ENCODE data around the gene MORC2. TPM values are rescaled to one million over a fixed set of nuclear protein-coding genes. Genes with fewer than 3 reads are reported as not detected.

Gene MORC2
- total and polyA plus RNA-seq, 7 donors: 15.6 to 35.9 (median 27.0) TPM

- ATAC-seq (no peak), DNase-seq (no peak)
- Histone ChIP-seq H3K4me3 (no peak overlapping the region), H3K4me1 (peaks cover 4% of the 10 kb centered on the region), H3K27ac (no peak overlapping the region), H3K9me3 (no peaks in the 10 kb centered on the region), H3K27me3 (ENCODE audit: insufficient read depth in 3 of 3, low read length in 2 of 3) (no peaks in the 10 kb centered on the region), H3K36me3 (ENCODE audit: insufficient read depth in 1 of 2, low read depth in 1 of 2) (peaks cover 13 to 70% of the 10 kb centered on the region in 2 donors)
- intact Hi-C loops (cut with DNase I): no loop called here
- 78 to 96% (median 89%) methylated on average over 5 of the region's 5 CpGs for WGBS, 3 donors
- no peak for TF ChIP-seq CTCF (IDR thresholded peaks at IDR 0.05)
Observed at GRCh38 chr22:30925667-30926066, 42.9 kb downstream of the MORC2 start.

- intact Hi-C loops (cut with DNase I): loop anchor here in 1 of 2 donors (5.0 kb wide), 1 partner anchor 286 kb away; the partner anchor contains the start of gene SLC35E4
- TF ChIP-seq CTCF (IDR thresholded peaks at IDR 0.05): no peak
Observed at GRCh38 chr22:30923168-30923900, 45.2 kb downstream of the MORC2 start.

GRCh38 chr22:30922151-30922611, 46.4 kb downstream of the MORC2 start:
- Histone ChIP-seq H3K27me3 (ENCODE audit: insufficient read depth in 3 of 3, low read length in 2 of 3) (no peaks in the 10 kb centered on the region), H3K4me1 (peaks cover 4% of the 10 kb centered on the region), H3K27ac (peak overlapping the region; percentile 30), H3K36me3 (ENCODE audit: insufficient read depth in 1 of 2, low read depth in 1 of 2) (peaks cover 4 to 35% of the 10 kb centered on the region in 2 donors), H3K4me3 (peak overlapping the region; percentile 68), H3K9me3 (no peaks in the 10 kb centered on the region)
- intact Hi-C loops (cut with DNase I): loop anchor here in 1 of 2 donors (5.0 kb wide), 1 partner anchor 285 kb away; the partner anchor contains the start of gene SLC35E4
- DNase-seq (peak; percentile 71 to 83), ATAC-seq (peak; percentile 50 to 76 (median 63))
- no peak for TF ChIP-seq CTCF (IDR thresholded peaks at IDR 0.05)
- 34 to 54% (median 41%) methylated on average over 30 to 34 of the region's 34 CpGs for WGBS, 3 donors

More at GRCh38 chr22:30923168-30923900, 45.2 kb downstream of the MORC2 start:
- ATAC-seq (no peak), DNase-seq (no peak)
- Histone ChIP-seq H3K27ac (no peak overlapping the region), H3K4me3 (no peak overlapping the region), H3K36me3 (ENCODE audit: insufficient read depth in 1 of 2, low read depth in 1 of 2) (peaks cover 13 to 47% of the 10 kb centered on the region in 2 donors), H3K4me1 (peaks cover 4% of the 10 kb centered on the region), H3K27me3 (ENCODE audit: insufficient read depth in 3 of 3, low read length in 2 of 3) (no peaks in the 10 kb centered on the region), H3K9me3 (no peaks in the 10 kb centered on the region)
- 83 to 89% (median 84%) methylated on average over 9 of the region's 9 CpGs for whole genome bisulfite sequencing, 3 donors

- ATAC-seq (peak; percentile 35 to 44 (median 38)), DNase-seq (no peak)
- no peak for TF ChIP-seq CTCF (IDR thresholded peaks at IDR 0.05)
- intact Hi-C loops (cut with DNase I): loop anchor here in 1 of 2 donors (5.0 kb wide), 1 partner anchor 284 kb away; the partner anchor contains the start of gene SLC35E4
- Histone ChIP-seq H3K27me3 (ENCODE audit: insufficient read depth in 3 of 3, low read length in 2 of 3) (no peaks in the 10 kb centered on the region), H3K27ac (no peak overlapping the region), H3K4me3 (peak overlapping the region; percentile 68), H3K36me3 (ENCODE audit: insufficient read depth in 1 of 2, low read depth in 1 of 2) (peaks cover 4 to 25% of the 10 kb centered on the region in 2 donors), H3K4me1 (peaks cover 4% of the 10 kb centered on the region), H3K9me3 (peaks cover 5% of the 10 kb centered on the region)
- WGBS, 3 donors: 54 to 59% (median 56%) methylated on average over 6 of the region's 6 CpGs
Observed at GRCh38 chr22:30921108-30921507, 47.5 kb downstream of the MORC2 start.
